ENCODE results near the gene TMEM100. TPM values are rescaled to one million over a fixed set of nuclear protein-coding genes. Genes with fewer than 3 reads are reported as not detected.

Gene TMEM100
- total RNA-seq, 1 donor = 0.36 TPM

- Histone ChIP-seq H4K20me1 (ENCODE audit: insufficient read depth, low read length) (no peaks in the 10 kb centered on the region), H3K9me3 (ENCODE audit: low read depth, low read length) (no peaks in the 10 kb centered on the region), H3K4me3 (ENCODE audit: insufficient read depth, low read length) (no peak overlapping the region), H3K79me2 (ENCODE audit: insufficient read depth, low read length) (no peaks in the 10 kb centered on the region), H3K27ac (ENCODE audit: low read depth, low read length) (no peak overlapping the region), H3K4me1 (ENCODE audit: insufficient read depth, low read length) (no peaks in the 10 kb centered on the region), H3K27me3 (ENCODE audit: insufficient read depth, low read length) (peaks cover 2% of the 10 kb centered on the region), H2AFZ (ENCODE audit: low read length) (no peak overlapping the region), H3K36me3 (ENCODE audit: insufficient read depth, low read length) (no peaks in the 10 kb centered on the region), H3K4me2 (ENCODE audit: insufficient read depth, low read length) (no peak overlapping the region)
- no peak for DNase-seq (ENCODE audit: insufficient read length, low spot score, missing footprints)
- TF ChIP-seq CTCF (IDR thresholded peaks at IDR 0.05; ENCODE audit: extremely low read depth, low read depth, low read length) = no peak
Measured at GRCh38 chr17:55689672-55690071, 33.0 kb downstream of the TMEM100 start.

- Histone ChIP-seq H2AFZ (ENCODE audit: low read length) (no peak overlapping the region), H3K4me3 (ENCODE audit: insufficient read depth, low read length) (no peak overlapping the region), H3K27ac (ENCODE audit: low read depth, low read length) (no peak overlapping the region), H3K27me3 (ENCODE audit: insufficient read depth, low read length) (peaks cover 3% of the 10 kb centered on the region), H3K9me3 (ENCODE audit: low read depth, low read length) (no peaks in the 10 kb centered on the region), H3K4me1 (ENCODE audit: insufficient read depth, low read length) (no peaks in the 10 kb centered on the region), H3K4me2 (ENCODE audit: insufficient read depth, low read length) (no peak overlapping the region), H3K79me2 (ENCODE audit: insufficient read depth, low read length) (no peaks in the 10 kb centered on the region), H3K36me3 (ENCODE audit: insufficient read depth, low read length) (no peaks in the 10 kb centered on the region), H4K20me1 (ENCODE audit: insufficient read depth, low read length) (no peaks in the 10 kb centered on the region)
- no peak for TF ChIP-seq CTCF (IDR thresholded peaks at IDR 0.05; ENCODE audit: extremely low read depth, low read depth, low read length)
- DNase-seq (ENCODE audit: insufficient read length, low spot score, missing footprints) = no peak
Measured at GRCh38 chr17:55688057-55688456, 34.6 kb downstream of the TMEM100 start.

- TF ChIP-seq CTCF (IDR thresholded peaks at IDR 0.05; ENCODE audit: extremely low read depth, low read depth, low read length) = no peak
- no peak overlapping the region for H2AFZ ChIP-seq (ENCODE audit: low read length)
- DNase-seq (ENCODE audit: insufficient read length, low spot score, missing footprints) = no peak
- no peaks in the 10 kb centered on the region for H3K9me3 ChIP-seq (ENCODE audit: low read depth, low read length)
- no peak overlapping the region for H3K4me2 ChIP-seq (ENCODE audit: insufficient read depth, low read length)
- H3K27ac ChIP-seq (ENCODE audit: low read depth, low read length) = no peak overlapping the region
- no peaks in the 10 kb centered on the region for H3K4me1 ChIP-seq (ENCODE audit: insufficient read depth, low read length)
- H3K36me3 ChIP-seq (ENCODE audit: insufficient read depth, low read length) = no peaks in the 10 kb centered on the region
- H4K20me1 ChIP-seq (ENCODE audit: insufficient read depth, low read length) = no peaks in the 10 kb centered on the region
- H3K4me3 ChIP-seq (ENCODE audit: insufficient read depth, low read length) = no peak overlapping the region
- no peaks in the 10 kb centered on the region for H3K79me2 ChIP-seq (ENCODE audit: insufficient read depth, low read length)
- peaks cover 3% of the 10 kb centered on the region for H3K27me3 ChIP-seq (ENCODE audit: insufficient read depth, low read length)
Measured at GRCh38 chr17:55687037-55687436, 35.6 kb downstream of the TMEM100 start.

GRCh38 chr17:55683550-55684315 is 38.9 kb downstream of the TMEM100 start:
- no peak overlapping the region for H3K27ac ChIP-seq (ENCODE audit: low read depth, low read length)
- no peaks in the 10 kb centered on the region for H3K36me3 ChIP-seq (ENCODE audit: insufficient read depth, low read length)
- no peaks in the 10 kb centered on the region for H3K4me1 ChIP-seq (ENCODE audit: insufficient read depth, low read length)
- DNase-seq (ENCODE audit: insufficient read length, low spot score, missing footprints) = no peak
- TF ChIP-seq CTCF (IDR thresholded peaks at IDR 0.05; ENCODE audit: extremely low read depth, low read depth, low read length) = no peak
- H3K79me2 ChIP-seq (ENCODE audit: insufficient read depth, low read length) = no peaks in the 10 kb centered on the region
- peaks cover 3% of the 10 kb centered on the region for H3K27me3 ChIP-seq (ENCODE audit: insufficient read depth, low read length)
- H4K20me1 ChIP-seq (ENCODE audit: insufficient read depth, low read length) = no peaks in the 10 kb centered on the region
- H3K4me2 ChIP-seq (ENCODE audit: insufficient read depth, low read length) = no peak overlapping the region
- no peak overlapping the region for H2AFZ ChIP-seq (ENCODE audit: low read length)
- no peak overlapping the region for H3K4me3 ChIP-seq (ENCODE audit: insufficient read depth, low read length)
- no peaks in the 10 kb centered on the region for H3K9me3 ChIP-seq (ENCODE audit: low read depth, low read length)

All from osteoblast (primary cell).